Tibial nerve (tissue), 4 donors: Measurements from ENCODE around the gene RHBDD1. TPM values are rescaled to one million over a fixed set of nuclear protein-coding genes. Genes with fewer than 3 reads are reported as not detected.

ENCODE experiments used
- DNase-seq, 2 donors: peaks; one replicate each; pipeline ENCODE4 v3.0.0-alpha.2; 2019; ENCODE audit warnings: low spot score in 2 of 2
- H3K27ac ChIP-seq, 4 donors: fragments of 200-600 bp; sonication (generic) in 3 of 4; one replicate each; pipeline ENCODE4 v1.5.1; 2017 to 2019; ENCODE audit warnings: mild to moderate bottlenecking in 1 of 4
- H3K27me3 ChIP-seq, 2 donors: fragments of 200-600 bp; sonication (generic) in 1 of 2; one replicate each; pipeline versions ENCODE4 v1.5.1 to v1.6.0; 2017 to 2019
- H3K36me3 ChIP-seq, 3 donors: fragments of 200-600 bp; sonication (generic); one replicate each; pipeline ENCODE4 v1.5.1; 2018 to 2019
- H3K4me1 ChIP-seq, 4 donors: fragments of 200-600 bp; sonication (generic) in 3 of 4; one replicate each; pipeline ENCODE4 v1.5.1; 2017 to 2019
- H3K4me3 ChIP-seq, 4 donors: fragments of 200-600 bp; sonication (generic) in 3 of 4; one replicate each; pipeline ENCODE4 v1.5.1; 2017 to 2019; ENCODE audit warnings: mild to moderate bottlenecking in 1 of 4, moderate library complexity in 1 of 4
- H3K9me3 ChIP-seq, 4 donors: fragments of 200-600 bp; sonication (generic) in 3 of 4; one replicate each; pipeline ENCODE4 v1.5.1; 2017 to 2019
- EP300 ChIP-seq, 2 donors: sonication (generic); formaldehyde crosslinking; IDR thresholded peaks; one replicate each; pipeline ENCODE4 v1.6.1; 2017; ENCODE audit warnings: antibody characterized with exemption in 2 of 2, mild to moderate bottlenecking in 1 of 2
- POLR2A ChIP-seq, 2 donors: fragments of 450-650 bp; IDR thresholded peaks; one replicate each; pipeline ENCODE4 v1.6.1; 2017; ENCODE audit warnings: antibody characterized with exemption in 2 of 2, mild to moderate bottlenecking in 2 of 2, moderate library complexity in 2 of 2
- WGBS, 2 donors: methylation state at CpG; one replicate each; pipeline ENCODE4 v1.1.5; 2018; 5-methylcytosine and 5-hydroxymethylcytosine counted together
- total RNA-seq, 4 donors: library from RNA; depleted of rRNA; stranded (reverse); fragments of >200 nt; gene quantifications; one replicate each; pipeline ENCODE4 v1.1.0, GENCODE V29; 2016
- TF ChIP-seq, protein P1 (sequence below), 5 experiments: fragments of 200-600 bp in 3 of 5; fragments of 450-650 bp in 2 of 5; sonication (generic) in 3 of 5; IDR thresholded peaks; one replicate each; pipeline ENCODE4 v1.5.1; 2016 to 2019; ENCODE audit warnings: antibody characterized with exemption in 5 of 5, mild to moderate bottlenecking in 3 of 5, moderate library complexity in 2 of 5

RHBDD1 gene
- total RNA-seq, 4 donors from 2014 or later, result 14.9 to 29.4 (median 25.0) TPM

GRCh38 chr2:226875438-226876225 lies 39.8 kb downstream of the RHBDD1 start:
- Histone ChIP-seq H3K4me3 (no peak overlapping the region), H3K36me3 (peaks cover 0 to 9% (median 0%) of the 10 kb centered on the region in 3 donors), H3K27ac (no peak overlapping the region), H3K27me3 (no peaks in the 10 kb centered on the region), H3K9me3 (no peaks in the 10 kb centered on the region), H3K4me1 (no peaks in the 10 kb centered on the region)
- WGBS, 2 donors, result 81 to 90% methylated on average over 5 of the region's 5 CpGs
- TF ChIP-seq POLR2A (IDR thresholded peaks at IDR 0.05) (no peak), EP300 (IDR thresholded peaks at IDR 0.05) (no peak)
- TF ChIP-seq, protein P1, sequence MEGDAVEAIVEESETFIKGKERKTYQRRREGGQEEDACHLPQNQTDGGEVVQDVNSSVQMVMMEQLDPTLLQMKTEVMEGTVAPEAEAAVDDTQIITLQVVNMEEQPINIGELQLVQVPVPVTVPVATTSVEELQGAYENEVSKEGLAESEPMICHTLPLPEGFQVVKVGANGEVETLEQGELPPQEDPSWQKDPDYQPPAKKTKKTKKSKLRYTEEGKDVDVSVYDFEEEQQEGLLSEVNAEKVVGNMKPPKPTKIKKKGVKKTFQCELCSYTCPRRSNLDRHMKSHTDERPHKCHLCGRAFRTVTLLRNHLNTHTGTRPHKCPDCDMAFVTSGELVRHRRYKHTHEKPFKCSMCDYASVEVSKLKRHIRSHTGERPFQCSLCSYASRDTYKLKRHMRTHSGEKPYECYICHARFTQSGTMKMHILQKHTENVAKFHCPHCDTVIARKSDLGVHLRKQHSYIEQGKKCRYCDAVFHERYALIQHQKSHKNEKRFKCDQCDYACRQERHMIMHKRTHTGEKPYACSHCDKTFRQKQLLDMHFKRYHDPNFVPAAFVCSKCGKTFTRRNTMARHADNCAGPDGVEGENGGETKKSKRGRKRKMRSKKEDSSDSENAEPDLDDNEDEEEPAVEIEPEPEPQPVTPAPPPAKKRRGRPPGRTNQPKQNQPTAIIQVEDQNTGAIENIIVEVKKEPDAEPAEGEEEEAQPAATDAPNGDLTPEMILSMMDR (IDR thresholded peaks at IDR 0.05), result no peak
- DNase-seq, result no peak

GRCh38 chr2:226877491-226877890 lies 41.6 kb downstream of the RHBDD1 start:
- Histone ChIP-seq H3K27me3 (no peaks in the 10 kb centered on the region), H3K9me3 (no peaks in the 10 kb centered on the region), H3K4me1 (no peaks in the 10 kb centered on the region), H3K27ac (no peak overlapping the region), H3K36me3 (peaks cover 0 to 17% (median 0%) of the 10 kb centered on the region in 3 donors), H3K4me3 (no peak overlapping the region)
- WGBS, 2 donors, result 54 to 65% methylated on average over 3 of the region's 3 CpGs
- DNase-seq, result no peak
- TF ChIP-seq EP300 (IDR thresholded peaks at IDR 0.05) (no peak), POLR2A (IDR thresholded peaks at IDR 0.05) (no peak)
- TF ChIP-seq, protein P1 (IDR thresholded peaks at IDR 0.05), result no peak

DNA sequence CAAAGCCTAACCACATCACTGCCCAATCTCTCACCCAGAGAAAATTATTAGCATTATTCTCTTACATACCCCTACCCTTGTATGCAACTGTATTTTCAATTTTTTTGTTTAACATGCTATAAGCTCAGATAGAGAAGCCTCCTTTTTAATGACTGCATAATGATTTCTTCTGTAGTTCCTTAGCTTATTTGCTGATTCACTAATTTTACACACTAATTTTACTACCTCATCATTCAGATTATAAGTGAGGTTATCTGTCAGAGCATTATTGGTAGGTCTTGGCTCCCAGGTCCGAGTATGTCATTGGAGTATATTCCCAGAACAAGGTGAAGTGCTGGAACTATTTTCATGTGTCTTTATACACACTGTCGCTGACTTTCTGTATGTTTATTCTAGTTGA lies 45.4 kb downstream of the RHBDD1 start:
- Histone ChIP-seq H3K27me3 (no peaks in the 10 kb centered on the region), H3K9me3 (no peaks in the 10 kb centered on the region), H3K36me3 (peaks cover 0 to 19% (median 0%) of the 10 kb centered on the region in 3 donors), H3K4me1 (no peaks in the 10 kb centered on the region), H3K27ac (no peak overlapping the region), H3K4me3 (no peak overlapping the region)
- no peak for TF ChIP-seq EP300 (IDR thresholded peaks at IDR 0.05)
- TF ChIP-seq, protein P1 (IDR thresholded peaks at IDR 0.05), result no peak
- TF ChIP-seq POLR2A (IDR thresholded peaks at IDR 0.05), result no peak
- WGBS, 2 donors, result 92 to 94% methylated on average over 2 of the region's 2 CpGs
- DNase-seq, result no peak

- H3K4me1 ChIP-seq, result no peaks in the 10 kb centered on the region
- no peaks in the 10 kb centered on the region for H3K9me3 ChIP-seq
- no peak for TF ChIP-seq POLR2A (IDR thresholded peaks at IDR 0.05)
- TF ChIP-seq, protein P1 (IDR thresholded peaks at IDR 0.05), result no peak
- TF ChIP-seq EP300 (IDR thresholded peaks at IDR 0.05), result no peak
- no peak overlapping the region for H3K4me3 ChIP-seq
- DNase-seq, result no peak
- WGBS, 2 donors, result 96% methylated on average over 4 of the region's 4 CpGs
- H3K36me3 ChIP-seq, result peaks cover 0 to 19% (median 0%) of the 10 kb centered on the region in 3 donors
- no peaks in the 10 kb centered on the region for H3K27me3 ChIP-seq
- H3K27ac ChIP-seq, result no peak overlapping the region
Observed at GRCh38 chr2:226882606-226883005, 46.8 kb downstream of the RHBDD1 start.

- DNase-seq, result no peak
- TF ChIP-seq, protein P1 (IDR thresholded peaks at IDR 0.05), result no peak
- TF ChIP-seq POLR2A (IDR thresholded peaks at IDR 0.05), result no peak
- no peaks in the 10 kb centered on the region for H3K27me3 ChIP-seq
- H3K9me3 ChIP-seq, result no peaks in the 10 kb centered on the region
- H3K4me1 ChIP-seq, result no peaks in the 10 kb centered on the region
- H3K36me3 ChIP-seq, result peaks cover 0 to 19% (median 0%) of the 10 kb centered on the region in 3 donors
- no peak overlapping the region for H3K4me3 ChIP-seq
- WGBS, 2 donors, result 88 to 95% methylated on average over 4 of the region's 4 CpGs
- no peak overlapping the region for H3K27ac ChIP-seq
Observed at GRCh38 chr2:226883296-226883795, 47.5 kb downstream of the RHBDD1 start.
